ENCODE results near the gene POU2F2. TPM values are rescaled to one million over a fixed set of nuclear protein-coding genes. Genes with fewer than 3 reads are reported as not detected.
"Not testable (repeated sequence)": the region's sequence is repeated elsewhere in the genome, so short reads cannot be mapped to it uniquely, and the experiment has no call there.

Gene POU2F2
- total RNA-seq, 1 donor from 2014 or later, result 0.03 TPM

DNA sequence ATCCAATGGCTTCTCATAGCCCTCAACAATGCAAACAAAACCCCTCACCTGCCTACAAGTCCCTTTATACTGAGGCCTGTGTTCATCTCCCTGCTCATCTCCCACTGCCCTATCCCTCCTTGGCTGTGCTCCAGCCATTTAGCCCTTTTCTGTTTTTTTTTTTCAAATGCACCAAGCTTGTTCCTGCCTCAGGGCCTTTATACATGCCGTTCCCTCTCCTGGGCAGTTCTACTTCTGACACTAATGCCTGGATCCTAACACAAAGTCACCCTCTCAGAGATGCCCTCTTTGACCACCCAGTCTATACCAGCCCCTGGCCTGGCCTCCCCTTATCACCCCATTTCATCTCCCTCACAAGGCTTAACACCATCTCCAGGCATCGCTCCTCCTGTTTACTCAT lies 29.4 kb downstream of the POU2F2 start:
- no peak for DNase-seq (ENCODE audit: low read depth)

DNA sequence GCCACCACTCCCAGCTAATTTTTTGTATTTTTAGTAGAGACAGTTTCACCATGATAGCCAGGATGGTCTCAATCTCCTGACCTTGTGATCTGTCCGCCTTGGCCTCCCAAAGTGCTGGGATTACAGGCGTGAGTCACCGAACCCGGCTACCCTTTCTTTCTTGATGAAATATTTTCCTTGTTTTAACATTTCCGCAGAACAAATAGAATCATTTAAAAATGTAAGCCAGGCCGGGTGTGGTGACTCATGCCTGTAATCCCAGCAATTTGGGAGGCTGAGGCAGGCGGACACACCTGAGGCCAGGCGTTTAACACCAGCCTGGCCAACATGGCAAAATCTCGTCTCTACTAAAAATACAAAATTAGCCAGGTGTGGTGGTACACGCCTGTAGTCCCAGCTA lies 32.0 kb downstream of the POU2F2 start:
- DNase-seq (ENCODE audit: low read depth), result not testable (repeated sequence)

DNA sequence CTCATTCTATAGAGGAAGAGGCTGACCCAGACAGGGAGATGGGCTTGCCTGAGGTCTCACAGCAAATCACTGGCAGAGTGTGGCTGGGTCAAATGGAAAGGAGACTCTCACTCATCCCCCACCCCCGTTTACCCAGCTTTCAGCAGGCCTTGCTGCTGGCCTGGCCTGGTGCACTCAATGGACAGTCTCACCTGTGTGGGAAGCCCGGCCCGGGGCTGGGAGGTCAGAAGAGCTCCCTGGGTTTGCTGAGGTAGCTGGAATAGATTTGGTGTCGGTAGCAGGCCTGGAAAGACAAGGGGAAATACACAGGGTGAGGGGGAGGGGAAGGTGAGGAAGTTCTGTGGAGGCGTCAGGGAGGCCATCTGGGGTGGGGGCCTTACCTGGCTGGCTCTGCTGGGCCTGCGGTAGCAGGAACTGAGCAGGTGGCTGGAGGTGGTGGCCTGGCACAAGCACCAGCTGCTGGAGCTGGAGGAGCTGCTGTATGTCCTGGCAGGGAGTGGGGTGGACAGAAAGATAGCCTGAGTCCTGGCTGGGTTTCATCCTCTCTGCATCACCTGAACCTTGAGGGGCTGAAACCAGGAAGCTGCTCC lies 32.8 kb downstream of the POU2F2 start:
- no peak for DNase-seq (ENCODE audit: low read depth)

DNA sequence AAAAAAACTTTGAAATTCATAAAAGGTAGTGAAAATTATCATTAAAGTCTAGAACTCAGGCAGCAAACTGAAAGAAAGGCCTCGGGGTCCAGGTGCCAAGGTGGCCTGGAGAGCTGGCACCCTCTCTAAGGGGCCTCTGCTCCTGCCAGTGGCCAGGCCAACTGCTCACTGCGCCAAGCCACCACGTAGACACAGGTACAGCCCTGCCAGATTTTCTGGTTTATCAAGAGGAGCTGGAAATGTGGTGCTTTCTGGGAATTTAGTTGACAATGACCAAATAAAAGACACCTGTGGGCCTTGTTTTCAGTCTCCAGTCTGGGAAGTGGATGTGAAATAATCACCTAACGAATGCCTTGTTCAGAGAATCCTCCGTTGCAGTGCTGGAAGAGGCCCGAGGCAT lies 33.5 kb downstream of the POU2F2 start:
- DNase-seq (ENCODE audit: low read depth), result no peak

DNA sequence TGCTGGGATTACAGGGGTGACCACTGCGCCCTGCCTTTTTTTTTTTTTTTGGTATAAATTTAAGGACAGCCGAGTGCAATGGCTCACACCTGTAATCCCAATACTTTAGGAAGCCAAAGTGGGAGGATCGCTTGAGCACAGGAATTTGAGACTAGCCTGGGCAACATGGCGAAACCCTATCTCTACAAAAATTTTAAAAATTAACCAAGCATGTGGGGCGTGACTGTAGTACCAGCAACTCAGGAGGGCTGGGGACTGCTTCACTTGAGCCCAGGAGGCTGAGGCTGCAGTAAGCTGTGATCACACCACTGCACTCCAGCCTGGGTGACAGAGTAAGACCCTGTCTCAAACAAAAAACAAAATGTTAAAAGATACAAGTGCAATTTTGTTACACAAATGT lies 34.8 kb downstream of the POU2F2 start:
- DNase-seq (ENCODE audit: low read depth), result no peak

DNA sequence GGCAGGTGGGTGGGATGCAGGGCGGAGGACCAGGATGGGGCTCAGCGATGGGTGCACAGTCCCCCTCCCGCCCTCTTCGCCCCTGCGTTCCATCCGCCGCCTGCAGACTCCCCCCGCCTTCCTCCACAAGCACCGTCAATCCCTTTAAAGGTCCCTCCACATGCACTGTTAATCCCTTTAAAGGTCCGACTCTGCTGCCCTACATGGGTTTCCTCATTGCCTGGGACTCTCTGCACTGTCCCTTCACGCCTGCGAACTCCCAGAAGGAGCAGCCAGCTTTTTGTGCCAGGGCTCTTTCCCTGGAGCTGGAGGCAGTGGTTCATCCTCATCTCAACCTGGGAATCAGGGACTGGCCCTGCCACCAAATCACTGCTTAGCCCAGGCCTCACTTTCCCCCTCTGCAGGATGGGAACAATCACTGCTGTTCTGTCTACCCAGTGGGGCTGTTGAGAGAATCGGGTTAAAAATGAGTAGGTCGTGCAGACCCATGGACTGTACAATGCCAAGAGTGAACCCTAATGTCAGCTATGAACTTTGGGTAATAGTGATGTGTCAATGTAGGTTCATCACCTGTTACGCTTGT lies 35.9 kb downstream of the POU2F2 start:
- no peak for DNase-seq (ENCODE audit: low read depth)

DNA sequence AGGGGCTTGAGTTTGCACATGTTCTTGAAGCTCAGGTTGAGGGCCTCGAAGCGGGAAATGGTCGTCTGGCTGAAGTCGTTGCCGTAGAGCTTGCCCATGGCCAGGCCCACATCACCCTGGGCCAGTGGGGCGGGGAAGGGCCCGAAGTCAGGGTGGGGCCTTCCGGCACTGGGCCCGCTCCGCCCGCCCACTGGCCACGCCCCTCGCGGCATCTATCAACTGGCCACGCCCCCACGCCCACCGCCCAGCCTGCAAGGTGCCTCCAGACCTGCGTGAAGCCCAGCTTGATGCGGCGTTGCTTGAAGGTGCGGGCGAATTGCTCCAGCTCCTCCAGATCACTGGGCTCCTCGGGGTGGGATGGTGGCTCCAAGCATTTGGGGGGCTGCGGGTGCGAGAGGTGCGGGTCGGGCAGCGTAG lies 36.4 kb downstream of the POU2F2 start:
- no peak for DNase-seq (ENCODE audit: low read depth)

DNA sequence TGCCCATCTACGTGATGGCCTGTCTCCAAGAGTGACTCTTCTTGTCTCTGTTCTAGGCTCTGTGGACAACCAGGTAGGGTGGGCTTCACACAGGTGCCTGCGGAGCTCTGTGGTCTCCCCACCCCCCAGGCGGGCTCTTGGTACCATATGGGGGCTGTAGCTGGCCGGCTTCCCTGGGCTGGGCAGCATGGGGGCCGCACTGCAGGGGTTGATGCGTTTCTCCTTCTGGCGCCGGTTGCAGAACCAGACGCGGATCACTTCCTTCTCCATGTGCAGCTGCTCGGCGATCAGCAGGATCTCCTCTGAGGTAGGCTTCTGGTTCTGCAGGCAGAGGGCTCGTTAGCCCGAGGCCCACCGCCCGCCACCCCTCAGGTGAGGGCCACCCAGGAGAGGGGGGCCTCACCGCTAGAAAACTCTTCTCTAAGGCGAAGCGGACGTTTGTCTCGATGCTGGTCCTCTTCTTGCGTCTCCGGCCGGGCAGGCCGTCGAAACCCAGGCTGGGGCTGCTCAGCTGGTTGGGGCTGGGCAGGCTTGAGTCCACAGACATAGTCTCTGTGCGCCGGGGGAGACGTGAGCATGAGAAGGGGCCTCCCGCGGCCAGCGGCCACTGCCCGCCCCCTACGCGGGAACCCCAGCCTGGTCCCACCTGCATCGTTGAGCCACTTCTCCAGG lies 37.0 kb downstream of the POU2F2 start:
- no peak for DNase-seq (ENCODE audit: low read depth)

DNA sequence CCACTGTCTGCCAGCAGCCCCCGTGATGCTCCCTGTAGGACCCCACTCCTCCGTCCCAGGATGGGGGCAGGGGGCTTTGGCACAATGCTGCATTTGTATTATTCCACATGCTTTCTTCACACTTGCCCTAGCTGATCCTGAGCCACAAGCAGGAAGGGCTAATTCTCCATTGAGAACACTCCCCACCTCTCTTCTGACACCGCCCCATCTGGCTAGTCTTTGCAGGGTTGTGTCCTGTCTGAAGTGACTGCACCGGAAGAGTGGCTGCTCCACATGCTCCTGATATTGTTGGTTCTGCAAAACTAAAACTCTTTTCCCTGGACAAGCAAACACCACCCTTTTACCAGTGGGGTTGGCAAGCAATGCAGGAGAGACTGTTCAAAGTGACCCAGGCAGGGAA lies 38.3 kb downstream of the POU2F2 start:
- no peak for DNase-seq (ENCODE audit: low read depth)

DNA sequence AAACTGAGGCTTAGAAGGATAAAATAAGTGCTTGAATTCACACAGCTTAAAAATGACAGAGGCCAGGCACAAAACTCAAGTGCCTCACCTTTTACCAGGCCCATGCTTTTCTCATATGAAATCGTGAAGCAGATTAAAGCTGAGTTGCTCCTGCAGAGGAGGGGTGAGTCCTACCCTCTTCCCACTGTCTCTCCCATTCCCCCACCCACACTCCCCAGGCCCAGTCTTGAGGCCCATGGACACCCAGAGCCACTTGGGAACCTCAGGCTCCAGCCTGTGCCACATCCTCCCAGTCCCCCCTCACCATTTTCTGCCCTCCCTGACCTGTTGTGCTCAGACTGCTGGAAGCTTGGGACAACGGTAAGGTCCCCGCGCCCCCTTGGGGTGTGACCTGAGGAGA lies 38.7 kb downstream of the POU2F2 start:
- no peak for DNase-seq (ENCODE audit: low read depth)

DNA sequence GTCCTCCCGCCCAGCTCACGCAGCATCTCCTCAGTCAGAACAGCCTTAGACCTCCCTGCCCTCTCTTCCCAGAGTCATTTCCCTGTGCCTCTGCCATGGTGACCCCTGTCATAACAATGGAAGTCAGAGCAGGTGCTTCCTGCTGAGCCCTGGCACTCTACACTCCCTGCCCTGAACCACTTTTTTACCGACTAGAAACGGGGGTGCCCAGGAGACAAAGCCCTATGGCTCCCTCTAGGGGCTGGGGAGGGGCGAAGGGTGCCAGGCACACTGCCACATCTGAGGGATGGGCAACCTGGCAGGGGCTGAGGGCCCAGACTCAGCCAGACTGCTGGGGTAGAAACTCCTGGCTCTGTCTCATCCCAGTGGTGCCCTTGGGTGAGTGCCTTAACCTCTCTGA lies 39.9 kb downstream of the POU2F2 start:
- DNase-seq (ENCODE audit: low read depth), result peak; percentile 70

DNA sequence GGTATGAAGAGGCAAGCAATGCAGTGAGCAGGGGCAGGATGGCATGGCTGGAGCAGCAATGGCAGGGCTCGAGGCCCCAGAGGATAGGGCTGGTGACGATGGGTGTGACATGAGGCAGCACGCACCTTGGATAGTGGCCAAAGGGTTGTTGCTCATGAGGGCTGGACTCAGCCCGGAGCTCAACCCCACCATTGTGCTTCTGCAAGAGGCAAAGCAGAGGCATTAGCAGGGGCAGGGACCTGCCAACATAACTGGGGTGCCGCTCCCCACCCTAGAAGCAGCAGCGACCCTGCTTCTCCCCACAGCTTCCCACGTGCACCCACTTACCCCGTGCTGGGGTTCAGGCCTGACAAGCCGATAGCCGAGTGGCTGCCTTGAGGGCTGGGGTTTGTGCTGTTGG lies 40.5 kb downstream of the POU2F2 start:
- DNase-seq (ENCODE audit: low read depth), result peak; percentile 38

DNA sequence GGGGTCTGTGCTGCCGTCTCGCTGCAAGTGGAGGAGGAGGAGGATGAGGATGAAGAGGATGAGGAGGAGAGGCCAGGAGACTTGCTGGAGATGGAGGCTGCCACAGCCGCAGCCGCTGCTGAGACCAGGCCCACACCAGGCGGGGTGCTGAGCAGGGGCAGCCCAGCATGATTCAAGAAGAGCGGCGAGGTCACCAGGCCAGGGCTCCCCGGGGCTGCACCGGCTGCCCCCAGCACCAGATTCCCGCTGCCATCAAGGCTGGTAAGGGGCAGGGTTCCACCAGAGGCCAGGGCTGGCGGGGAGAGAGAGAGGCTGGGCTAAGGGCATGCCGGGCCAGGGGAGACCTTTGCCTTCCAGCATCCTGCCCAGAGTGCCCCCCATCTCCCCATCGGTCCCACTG lies 40.9 kb downstream of the POU2F2 start:
- DNase-seq (ENCODE audit: low read depth), result no peak

DNA sequence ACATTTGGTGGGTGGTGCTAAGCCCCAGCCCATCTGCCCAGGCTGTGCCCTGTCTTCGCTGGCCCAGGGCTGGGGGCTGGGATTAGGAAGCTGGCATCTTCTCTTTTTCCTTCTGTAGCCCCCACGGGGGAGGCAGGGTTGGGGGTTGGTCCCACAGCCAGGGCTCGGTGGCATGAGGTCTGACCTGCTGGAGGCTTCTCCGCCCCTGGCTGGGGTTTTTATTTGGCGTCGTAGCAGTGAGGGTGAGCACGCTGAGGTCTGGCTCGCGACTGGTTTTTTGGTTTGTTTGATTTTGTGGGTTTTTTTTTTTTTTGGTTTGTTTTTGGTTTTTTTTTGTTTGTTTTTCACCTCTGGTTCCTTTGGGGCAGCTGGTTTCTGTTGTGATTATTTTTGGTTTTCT lies 41.6 kb downstream of the POU2F2 start:
- no peak for DNase-seq (ENCODE audit: low read depth)

DNA sequence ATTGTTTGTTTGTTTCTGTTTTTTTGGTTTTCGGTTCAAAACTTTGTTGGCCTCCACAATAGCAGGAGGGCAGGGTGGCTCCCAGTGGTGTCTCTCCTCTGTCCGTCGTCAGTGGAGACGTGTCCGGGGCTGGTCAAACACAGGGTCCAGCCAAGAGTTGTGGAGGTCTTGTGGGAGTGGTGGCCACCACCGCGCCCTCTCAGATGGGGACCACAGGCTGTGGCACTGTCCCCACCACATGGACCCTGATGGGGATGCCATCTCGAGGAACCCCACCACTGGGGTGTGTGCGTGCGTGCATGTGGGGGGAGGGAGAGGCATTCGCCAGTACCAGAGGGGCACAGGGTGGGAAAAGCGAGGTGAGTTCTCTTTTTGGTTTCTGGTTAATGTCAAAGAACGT lies 42.5 kb downstream of the POU2F2 start:
- no peak for DNase-seq (ENCODE audit: low read depth)

DNA sequence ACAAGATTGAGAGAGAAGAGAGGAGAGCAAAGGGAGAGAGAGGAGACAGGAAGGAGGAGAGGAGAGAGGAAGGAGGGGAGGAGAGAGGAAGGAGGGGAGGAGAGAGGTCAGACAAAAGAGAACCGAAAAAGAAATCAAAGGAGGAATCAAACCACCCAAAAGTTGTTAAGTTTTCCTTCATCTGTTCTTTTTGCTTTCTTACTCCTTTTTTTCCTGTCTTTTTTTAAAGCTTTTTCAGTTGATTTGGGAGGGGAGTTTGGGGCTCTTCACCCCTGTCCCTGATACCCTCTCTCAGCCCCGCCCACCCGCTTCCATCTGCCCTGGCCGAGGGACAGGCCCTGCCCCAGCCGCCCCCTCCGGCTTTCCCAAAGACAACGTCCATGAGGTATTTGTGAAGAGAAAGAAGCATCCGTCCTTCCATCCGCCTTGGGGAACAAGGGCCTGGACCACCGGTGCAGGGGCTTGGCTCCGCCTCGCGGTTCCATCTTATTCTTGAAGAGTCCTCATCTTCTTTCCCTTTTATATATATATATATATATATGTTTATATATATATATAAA lies 43.0 kb downstream of the POU2F2 start:
- DNase-seq (ENCODE audit: low read depth), result no peak

DNA sequence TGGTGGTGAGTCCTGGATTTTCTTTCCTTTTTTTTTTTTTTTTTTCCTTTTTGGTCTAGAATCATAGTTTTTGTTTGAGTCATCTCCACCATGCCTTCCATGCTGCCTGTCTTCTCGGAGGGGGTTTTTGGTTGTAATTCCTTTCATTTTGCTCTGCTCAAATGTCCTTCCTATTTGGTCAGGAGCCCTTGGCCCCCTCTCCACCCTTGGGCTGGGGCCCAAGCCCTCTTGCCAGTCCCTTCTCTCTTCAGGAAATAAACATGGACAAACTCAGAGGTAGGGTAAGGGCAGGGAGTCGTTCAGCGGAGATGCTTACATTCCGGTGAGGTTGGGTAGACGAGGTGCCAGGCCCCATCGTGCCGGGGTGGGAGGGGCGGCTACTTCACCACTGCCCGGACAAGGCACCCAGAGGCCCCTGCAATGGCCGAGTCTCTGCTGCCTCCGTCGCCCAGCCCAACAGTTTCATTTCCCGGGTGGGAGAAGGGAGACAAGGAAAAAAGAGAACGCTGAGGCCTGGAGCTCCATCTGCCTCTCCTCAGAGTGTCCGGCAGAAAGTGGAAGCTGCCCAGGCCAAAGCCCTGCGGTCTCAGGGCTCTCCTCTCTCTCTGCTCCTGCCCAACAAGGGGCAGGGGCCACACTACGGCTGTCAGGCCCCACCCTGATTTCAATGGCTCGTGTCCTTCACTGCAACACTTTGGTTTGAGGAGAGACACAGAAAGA lies 43.6 kb downstream of the POU2F2 start:
- peak; percentile 29 for DNase-seq (ENCODE audit: low read depth)

DNA sequence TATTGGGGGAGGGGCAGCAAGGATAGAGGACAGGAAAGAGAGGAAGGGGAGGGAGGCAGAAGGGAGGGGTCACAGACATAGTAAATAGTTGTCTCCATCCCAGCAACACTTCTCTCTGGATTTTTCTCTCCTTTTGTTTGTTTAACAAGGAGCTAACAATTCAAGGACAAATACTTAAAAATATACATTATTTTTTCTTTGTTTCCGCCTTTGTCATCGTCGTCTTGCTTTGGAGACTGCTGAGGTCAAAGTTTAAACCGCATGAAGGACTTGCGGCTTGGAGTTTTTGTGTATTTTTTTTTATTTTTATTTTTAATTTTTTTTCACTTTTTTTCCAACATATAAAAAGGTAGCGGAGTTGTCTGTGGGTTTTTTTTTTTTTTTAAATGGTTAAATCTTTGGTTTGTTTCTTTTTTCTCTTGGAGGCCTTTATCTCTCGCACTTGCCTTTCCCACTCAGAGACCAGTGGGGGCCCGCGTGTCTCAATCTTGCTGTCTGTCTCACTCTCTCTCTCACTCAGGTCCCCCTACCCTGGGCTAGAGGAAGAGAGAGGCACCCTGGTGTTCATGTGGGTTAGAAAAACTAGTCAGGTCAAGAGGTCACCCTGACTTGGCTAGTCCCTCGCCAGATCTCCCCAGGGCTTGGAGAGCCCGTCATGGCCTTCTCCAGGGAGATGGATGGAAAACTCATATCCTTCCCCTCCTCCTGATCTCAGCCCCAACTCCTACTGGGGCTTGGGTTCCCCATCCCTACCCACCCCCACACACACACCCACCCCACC lies 45.3 kb downstream of the POU2F2 start:
- no peak for DNase-seq (ENCODE audit: low read depth)

DNA sequence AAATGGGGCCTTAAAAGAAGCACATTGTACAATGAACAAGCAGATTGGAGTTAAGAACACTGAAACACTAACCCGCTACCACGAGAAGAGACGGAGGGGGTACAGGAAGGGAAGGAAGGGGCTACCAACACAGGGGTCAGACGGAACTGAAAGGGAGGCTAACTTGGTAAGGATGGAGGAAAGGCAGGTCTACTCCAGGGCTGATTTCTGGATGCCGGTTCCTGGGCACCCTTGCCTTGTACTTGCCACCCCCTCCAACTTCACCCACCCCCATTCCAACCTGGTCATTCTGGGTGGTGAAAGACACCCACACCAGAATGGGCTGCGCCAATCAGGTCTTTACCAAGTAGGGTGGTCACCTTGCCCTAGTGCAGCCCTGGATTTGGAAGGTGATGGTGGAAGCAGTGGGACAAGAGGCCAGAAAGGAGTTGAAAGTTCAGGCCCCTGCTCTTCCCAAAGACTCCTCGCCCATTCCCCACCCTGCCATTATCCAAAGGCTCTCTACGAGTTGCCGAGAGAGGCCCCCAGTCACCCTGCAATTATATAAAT lies 46.0 kb downstream of the POU2F2 start:
- no peak for DNase-seq (ENCODE audit: low read depth)

DNA sequence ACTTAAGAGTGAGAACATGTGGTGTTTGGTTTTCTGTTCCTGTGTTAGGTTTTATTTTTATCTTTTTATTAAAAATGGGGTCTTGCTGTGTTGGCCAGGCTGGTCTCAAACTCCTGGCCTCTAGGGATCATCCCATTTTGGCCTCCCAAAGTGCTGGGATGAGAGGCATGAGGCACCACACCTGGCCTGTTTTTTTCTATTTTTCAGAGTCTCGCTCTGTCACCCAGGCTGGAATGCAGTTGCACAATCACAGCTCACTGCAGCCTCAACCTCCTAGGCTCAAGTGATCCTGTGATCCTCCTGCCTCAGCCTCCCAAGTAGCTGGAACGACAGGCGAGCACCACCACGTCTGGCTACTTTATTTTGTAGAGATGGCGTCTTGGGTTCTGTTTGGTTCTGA lies 48.7 kb downstream of the POU2F2 start:
- DNase-seq (ENCODE audit: low read depth), result no peak

All from myocyte (in vitro differentiated cells).